K562 (cell line): ENCODE results near the gene CTNNBL1. TPM values are rescaled to one million over a fixed set of nuclear protein-coding genes. Genes with fewer than 3 reads are reported as not detected.

Source experiments
- ARID3A ChIP-seq: IDR thresholded peaks from 2 replicates; pipeline ENCODE4 v1.6.1; 2012; ENCODE audit warnings: low read depth, low read length, improper control_type of control experiment, borderline replicate concordance
- CUX1 ChIP-seq: fragments of 200-800 bp; sonication (Bioruptor generic); IDR thresholded peaks from 2 replicates; pipeline ENCODE4 v1.6.1; 2016; ENCODE audit warnings: missing genetic modification characterization, missing compliant biosample characterization
- E2F5 ChIP-seq: sonication (generic); formaldehyde crosslinking; IDR thresholded peaks from 2 replicates; pipeline ENCODE4 v1.8.0; 2022; ENCODE audit warnings: mild to moderate bottlenecking, missing genetic modification reagents
- FOXP4 ChIP-seq: sonication (generic); formaldehyde crosslinking; IDR thresholded peaks from 2 replicates; pipeline ENCODE4 v1.8.0; 2022; ENCODE audit warnings: mild to moderate bottlenecking, missing genetic modification reagents, borderline replicate concordance
- GATAD2B ChIP-seq: fragments of 450-650 bp; IDR thresholded peaks from 2 replicates; pipeline ENCODE4 v1.6.1; 2017; ENCODE audit warnings: mild to moderate bottlenecking, borderline replicate concordance
- MBD1 ChIP-seq: fragments of 250-450 bp; sonication (Bioruptor Pico); IDR thresholded peaks from 2 replicates; pipeline ENCODE4 v1.8.0; 2022; ENCODE audit warnings: inconsistent platforms
- MCM7 ChIP-seq, 2 experiments: fragments of 450-650 bp; IDR thresholded peaks; 2 replicates each; pipeline ENCODE4 v1.6.1; 2016 to 2018
- NEUROD1 ChIP-seq: fragments of 150-350 bp; IDR thresholded peaks from 2 replicates; pipeline ENCODE4 v1.6.1; 2014; ENCODE audit warnings: borderline replicate concordance, low read length, low read depth; ENCODE audit not compliant: partially characterized antibody
- NFATC3 ChIP-seq: fragments of 450-650 bp; IDR thresholded peaks from 2 replicates; pipeline ENCODE4 v1.6.1; 2017; ENCODE audit warnings: mild to moderate bottlenecking
- SNRNP70 ChIP-seq: fragments of 200-400 bp; formaldehyde crosslinking; optimal IDR thresholded peaks from 2 replicates; pipeline ENCODE3; 2017; ENCODE audit warnings: low read depth, low read length
- ZNF197 ChIP-seq: fragments of 200-800 bp; sonication (Bioruptor generic); IDR thresholded peaks from 2 replicates; pipeline ENCODE4 v1.6.1; 2016; ENCODE audit warnings: low read depth, missing genetic modification characterization, missing compliant biosample characterization
- ZNF282 ChIP-seq: sonication (generic); formaldehyde crosslinking; IDR thresholded peaks from 2 replicates; pipeline ENCODE4 v1.8.1; 2023; ENCODE audit warnings: missing genetic modification reagents
- ZNF740 ChIP-seq, 3 experiments: fragments of 200-800 bp in 1 of 3; sonication (Bioruptor generic) in 1 of 3; sonication (generic) in 1 of 3; formaldehyde crosslinking in 1 of 3; IDR thresholded peaks; 2 replicates each; pipeline versions ENCODE4 v1.6.1 to v1.8.0; 2016 to 2022; ENCODE audit warnings: mild to moderate bottlenecking in 2 of 3, missing compliant biosample characterization in 2 of 3, missing genetic modification characterization in 2 of 3, missing genetic modification reagents in 1 of 3
- polyA plus RNA-seq, 8 experiments: library from polyadenylated mRNA; depleted of rRNA in 4 of 8; stranded (reverse) in 5 of 8; unstranded in 3 of 8; fragments of >200 nt; fragmentation: Nextera tagmentation in 2 of 8; fragmentation: Illumina TruSeq in 1 of 8; extraction: Ambion mirVana in 2 of 8; extraction: Trizol in 1 of 8; gene quantifications; 2 replicates each; pipeline versions ENCODE4 v1.2.1 to v1.2.3, GENCODE V29; 2011 to 2014; ENCODE audit warnings: inconsistent platforms in 1 of 8, missing spikeins in 1 of 8
- total RNA-seq, 7 experiments: library from RNA; depleted of rRNA in 6 of 7; stranded (reverse); fragments of >200 nt in 6 of 7; fragmentation: Illumina TruSeq in 2 of 7; extraction: Trizol in 2 of 7; gene quantifications; 2 replicates each; pipeline versions ENCODE4 v1.2.1 to v1.2.3, GENCODE V29; 2011 to 2021; ENCODE audit warnings: low replicate concordance in 1 of 7

CTNNBL1 gene
- total and polyA plus RNA-seq, 9 of the 15 experiments (the other 6 are each of a cell fraction or from before 2014, with no cell fraction given) = 32.4 to 85.6 (median 43.6) TPM

- TF ChIP-seq CUX1 (CRISPR knock-in tag) (peak; percentile 60; the same call in 1 of the 2 replicates), NFATC3 (no peak), MBD1 (CRISPR knock-in tag) (no peak), MCM7 (IDR thresholded peaks at IDR 0.05) (no peak), E2F5 (no peak), NEUROD1 (peak; percentile 94), ZNF740 (CRISPR knock-in tag; IDR thresholded peaks at IDR 0.05) (no peak), ZNF740 (tag; IDR thresholded peaks at IDR 0.05) (no peak), SNRNP70 (no peak), ZNF197 (CRISPR knock-in tag) (no peak; the same call in 1 of the 2 replicates), ARID3A (0 out of 2 replicates have a peak, but pooled peaks have one; percentile 90), FOXP4 (CRISPR knock-in tag) (no peak), GATAD2B (peak; percentile 91; the same call in 1 of the 2 replicates), ZNF282 (no peak)
Measured at GRCh38 chr20:37850724-37851355, 157.0 kb downstream of the CTNNBL1 start (continued).
